ENCODE measurements around the gene GPAM.

DNA sequence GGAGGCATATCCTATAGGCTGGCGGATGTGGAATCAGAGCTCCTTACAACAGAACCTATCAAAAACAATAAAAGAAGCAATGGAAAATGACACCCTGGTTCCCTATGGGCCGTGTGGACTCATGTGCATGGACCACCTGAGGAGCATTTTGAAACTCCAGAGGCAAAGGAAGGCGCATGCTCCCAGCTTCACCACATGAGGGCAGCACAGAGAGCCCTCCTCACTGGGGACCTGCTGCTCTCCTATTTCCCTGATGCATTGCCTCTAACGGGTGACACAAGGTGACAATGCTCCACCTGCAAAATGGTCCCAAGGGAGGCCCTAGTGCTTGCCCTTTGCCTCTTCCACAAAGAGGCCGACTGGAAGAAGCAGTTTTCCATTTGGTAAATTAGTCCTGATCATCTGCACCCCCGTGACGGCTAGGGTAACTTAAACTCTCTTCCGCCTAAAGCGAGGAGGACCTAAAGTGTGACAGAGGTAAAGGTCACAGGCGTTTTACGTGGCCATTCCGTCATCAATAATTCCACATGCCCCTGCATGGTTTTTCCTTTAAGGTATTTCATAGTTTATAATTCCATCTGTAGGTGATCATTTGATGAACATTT, 67.7 kb downstream of the GPAM start:
- TF ChIP-seq, protein P1, sequence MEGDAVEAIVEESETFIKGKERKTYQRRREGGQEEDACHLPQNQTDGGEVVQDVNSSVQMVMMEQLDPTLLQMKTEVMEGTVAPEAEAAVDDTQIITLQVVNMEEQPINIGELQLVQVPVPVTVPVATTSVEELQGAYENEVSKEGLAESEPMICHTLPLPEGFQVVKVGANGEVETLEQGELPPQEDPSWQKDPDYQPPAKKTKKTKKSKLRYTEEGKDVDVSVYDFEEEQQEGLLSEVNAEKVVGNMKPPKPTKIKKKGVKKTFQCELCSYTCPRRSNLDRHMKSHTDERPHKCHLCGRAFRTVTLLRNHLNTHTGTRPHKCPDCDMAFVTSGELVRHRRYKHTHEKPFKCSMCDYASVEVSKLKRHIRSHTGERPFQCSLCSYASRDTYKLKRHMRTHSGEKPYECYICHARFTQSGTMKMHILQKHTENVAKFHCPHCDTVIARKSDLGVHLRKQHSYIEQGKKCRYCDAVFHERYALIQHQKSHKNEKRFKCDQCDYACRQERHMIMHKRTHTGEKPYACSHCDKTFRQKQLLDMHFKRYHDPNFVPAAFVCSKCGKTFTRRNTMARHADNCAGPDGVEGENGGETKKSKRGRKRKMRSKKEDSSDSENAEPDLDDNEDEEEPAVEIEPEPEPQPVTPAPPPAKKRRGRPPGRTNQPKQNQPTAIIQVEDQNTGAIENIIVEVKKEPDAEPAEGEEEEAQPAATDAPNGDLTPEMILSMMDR (IDR thresholded peaks at IDR 0.05) = peak in 5 of 6 experiments; percentile 16 to 49 (median 33)
- TF ChIP-seq POLR2A (IDR thresholded peaks at IDR 0.05) = no peak

Measured in esophagus squamous epithelium (tissue), 4 donors.